PC-3 (cell line): ENCODE data around the gene APOC1.

ENCODE experiments used
- CTCF ChIP-seq: fragments of 300-600 bp; sonication (generic); conservative IDR thresholded peaks from 2 replicates; pipeline ENCODE4 v1.5.1; 2017; ENCODE audit warnings: antibody characterized with exemption, low read depth, mild to moderate bottlenecking, low read length
- EZH2 ChIP-seq: fragments of 300-600 bp; sonication (generic); IDR thresholded peaks from one replicate; pipeline ENCODE4 v1.6.1; 2017; ENCODE audit warnings: antibody characterized with exemption, mild to moderate bottlenecking, low read length; ENCODE audit not compliant: unreplicated experiment

- TF ChIP-seq CTCF = no peak
- no peak for TF ChIP-seq EZH2
These were observed 10.9 kb downstream of the APOC1 start for GRCh38 chr19:44925114-44925891.
